Neural cell (in vitro differentiated cells): Measurements from ENCODE around the gene TENM3.

Experiments used
- POLR2AphosphoS5 ChIP-seq: IDR thresholded peaks from 2 replicates; pipeline ENCODE4 v1.6.1; 2012
- REST ChIP-seq: IDR thresholded peaks from 2 replicates; pipeline ENCODE4 v1.6.1; 2012; ENCODE audit warnings: borderline replicate concordance
- TF ChIP-seq, protein P1 (sequence below): fragments of 450-650 bp; IDR thresholded peaks from 2 replicates; pipeline ENCODE4 v1.5.1; 2014; ENCODE audit warnings: antibody characterized with exemption, mild to moderate bottlenecking, moderate library complexity; ENCODE audit not compliant: poor library complexity, severe bottlenecking

GRCh38 chr4:182382941-182383340 lies 139.7 kb downstream of the TENM3 start:
- TF ChIP-seq, protein P1, sequence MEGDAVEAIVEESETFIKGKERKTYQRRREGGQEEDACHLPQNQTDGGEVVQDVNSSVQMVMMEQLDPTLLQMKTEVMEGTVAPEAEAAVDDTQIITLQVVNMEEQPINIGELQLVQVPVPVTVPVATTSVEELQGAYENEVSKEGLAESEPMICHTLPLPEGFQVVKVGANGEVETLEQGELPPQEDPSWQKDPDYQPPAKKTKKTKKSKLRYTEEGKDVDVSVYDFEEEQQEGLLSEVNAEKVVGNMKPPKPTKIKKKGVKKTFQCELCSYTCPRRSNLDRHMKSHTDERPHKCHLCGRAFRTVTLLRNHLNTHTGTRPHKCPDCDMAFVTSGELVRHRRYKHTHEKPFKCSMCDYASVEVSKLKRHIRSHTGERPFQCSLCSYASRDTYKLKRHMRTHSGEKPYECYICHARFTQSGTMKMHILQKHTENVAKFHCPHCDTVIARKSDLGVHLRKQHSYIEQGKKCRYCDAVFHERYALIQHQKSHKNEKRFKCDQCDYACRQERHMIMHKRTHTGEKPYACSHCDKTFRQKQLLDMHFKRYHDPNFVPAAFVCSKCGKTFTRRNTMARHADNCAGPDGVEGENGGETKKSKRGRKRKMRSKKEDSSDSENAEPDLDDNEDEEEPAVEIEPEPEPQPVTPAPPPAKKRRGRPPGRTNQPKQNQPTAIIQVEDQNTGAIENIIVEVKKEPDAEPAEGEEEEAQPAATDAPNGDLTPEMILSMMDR = no peak
- TF ChIP-seq POLR2AphosphoS5 (no peak), REST (no peak)
